ENCODE results near the gene LPP. TPM values are rescaled to one million over a fixed set of nuclear protein-coding genes. Genes with fewer than 3 reads are reported as not detected.
A peak's percentile ranks its signal among the peaks of the same experiment; 100 is the strongest.

The LPP gene
- total RNA-seq, 1 donor = 92.1 TPM

DNA sequence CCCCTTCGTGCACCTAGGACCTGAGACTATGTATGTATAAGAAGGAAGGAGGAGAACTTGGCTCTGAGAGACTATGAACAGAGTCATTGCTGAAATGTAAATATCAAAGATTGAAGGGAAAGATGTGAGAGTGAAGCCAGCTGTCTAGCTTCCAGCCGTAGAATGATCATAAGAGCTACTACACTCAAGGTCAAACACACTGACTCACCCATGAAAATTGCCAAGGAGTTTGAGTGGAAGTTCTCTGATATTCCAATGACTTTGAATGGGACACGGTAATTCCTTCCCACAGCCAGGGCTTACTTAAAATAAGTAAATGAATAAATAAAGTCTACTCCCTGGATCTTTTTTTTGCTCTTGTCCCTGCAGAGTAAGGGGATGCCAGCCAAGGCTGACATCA lies 618.9 kb downstream of the LPP start:
- DNase-seq (ENCODE audit: low read depth) = peak; percentile 91
- H3K4me3 ChIP-seq (ENCODE audit: low read depth, low read length) = no peak overlapping the region
- TF ChIP-seq, protein P1, sequence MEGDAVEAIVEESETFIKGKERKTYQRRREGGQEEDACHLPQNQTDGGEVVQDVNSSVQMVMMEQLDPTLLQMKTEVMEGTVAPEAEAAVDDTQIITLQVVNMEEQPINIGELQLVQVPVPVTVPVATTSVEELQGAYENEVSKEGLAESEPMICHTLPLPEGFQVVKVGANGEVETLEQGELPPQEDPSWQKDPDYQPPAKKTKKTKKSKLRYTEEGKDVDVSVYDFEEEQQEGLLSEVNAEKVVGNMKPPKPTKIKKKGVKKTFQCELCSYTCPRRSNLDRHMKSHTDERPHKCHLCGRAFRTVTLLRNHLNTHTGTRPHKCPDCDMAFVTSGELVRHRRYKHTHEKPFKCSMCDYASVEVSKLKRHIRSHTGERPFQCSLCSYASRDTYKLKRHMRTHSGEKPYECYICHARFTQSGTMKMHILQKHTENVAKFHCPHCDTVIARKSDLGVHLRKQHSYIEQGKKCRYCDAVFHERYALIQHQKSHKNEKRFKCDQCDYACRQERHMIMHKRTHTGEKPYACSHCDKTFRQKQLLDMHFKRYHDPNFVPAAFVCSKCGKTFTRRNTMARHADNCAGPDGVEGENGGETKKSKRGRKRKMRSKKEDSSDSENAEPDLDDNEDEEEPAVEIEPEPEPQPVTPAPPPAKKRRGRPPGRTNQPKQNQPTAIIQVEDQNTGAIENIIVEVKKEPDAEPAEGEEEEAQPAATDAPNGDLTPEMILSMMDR (IDR thresholded peaks at IDR 0.05; ENCODE audit: insufficient read depth, low read length) = no peak

DNA sequence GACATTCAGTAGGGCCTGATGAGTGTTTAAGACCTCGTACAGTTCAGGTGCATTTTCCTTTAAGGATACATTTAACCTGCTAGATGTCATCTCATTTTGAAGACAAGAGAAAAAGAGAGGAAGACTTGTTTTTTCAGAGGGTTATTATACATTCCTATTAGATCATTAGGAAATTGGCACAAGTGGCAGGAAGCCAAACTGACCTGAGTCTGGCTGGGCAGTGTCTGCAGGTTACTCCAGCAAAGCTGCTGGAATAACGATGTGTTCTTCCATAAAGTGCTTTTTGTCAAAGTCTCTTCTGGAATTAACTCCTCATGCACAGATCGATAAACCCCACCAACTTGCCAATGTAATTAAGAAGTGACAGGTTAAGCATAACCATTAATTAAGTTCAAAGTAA lies 621.5 kb downstream of the LPP start:
- no peak overlapping the region for H3K4me3 ChIP-seq (ENCODE audit: low read depth, low read length)
- DNase-seq (ENCODE audit: low read depth) = no peak
- TF ChIP-seq, protein P1 (IDR thresholded peaks at IDR 0.05; ENCODE audit: insufficient read depth, low read length) = no peak

DNA sequence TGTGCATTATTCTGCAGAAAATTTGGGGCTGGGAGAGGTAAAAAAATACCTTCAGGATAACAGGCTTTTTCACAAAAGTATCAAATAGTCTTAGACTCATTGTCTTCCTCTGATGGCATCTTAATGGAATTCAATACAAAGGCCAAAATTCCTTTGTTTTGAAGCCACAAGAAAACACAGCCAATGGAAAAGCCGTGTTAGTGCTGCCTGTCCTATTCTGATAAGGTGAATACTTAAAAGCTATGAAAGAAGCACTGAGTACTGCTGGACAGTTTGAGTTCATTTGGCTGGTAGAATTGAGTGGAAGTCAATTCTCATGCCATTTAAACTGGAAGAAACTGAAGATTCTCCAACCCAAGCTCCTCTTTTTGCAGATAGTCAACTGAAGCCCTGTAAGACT lies 622.5 kb downstream of the LPP start:
- DNase-seq (ENCODE audit: low read depth) = peak; percentile 83
- H3K4me3 ChIP-seq (ENCODE audit: low read depth, low read length) = no peak overlapping the region
- TF ChIP-seq, protein P1 (IDR thresholded peaks at IDR 0.05; ENCODE audit: insufficient read depth, low read length) = no peak

DNA sequence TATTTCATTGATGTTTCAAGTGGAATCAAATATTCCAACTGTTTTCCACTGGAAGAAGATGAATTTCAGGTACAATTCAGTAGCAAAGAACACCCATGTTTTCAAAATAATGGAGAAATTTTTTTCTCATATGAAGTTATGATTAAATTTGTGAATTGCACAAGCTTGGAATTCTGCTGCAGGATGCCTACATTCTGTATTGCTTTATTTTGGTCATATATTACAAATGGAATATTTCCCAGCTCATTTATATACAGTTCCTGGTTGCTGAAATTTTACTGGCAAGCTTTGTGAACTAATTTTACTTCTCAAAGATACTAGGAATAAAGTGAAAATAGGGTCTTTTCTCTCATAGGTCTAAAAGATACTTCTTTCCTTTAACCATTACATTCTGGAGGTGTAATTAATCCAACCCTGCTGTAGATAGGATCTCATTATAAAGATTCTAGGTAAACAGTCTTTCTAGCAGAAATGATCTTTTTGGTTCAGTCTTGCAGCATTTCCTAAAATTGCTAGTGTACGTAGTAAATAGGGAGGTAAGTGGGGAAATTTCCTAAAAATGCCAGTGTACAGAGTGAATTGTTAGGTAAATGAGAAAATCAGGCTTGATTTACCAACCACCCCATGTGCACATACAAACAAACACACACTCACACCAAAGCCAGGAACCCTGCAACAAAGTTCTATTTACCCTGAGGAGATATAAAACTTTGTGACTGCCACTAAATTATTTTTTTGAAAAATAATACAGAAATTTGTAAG lies 624.3 kb downstream of the LPP start:
- no peak for DNase-seq (ENCODE audit: low read depth)
- no peak overlapping the region for H3K4me3 ChIP-seq (ENCODE audit: low read depth, low read length)
- TF ChIP-seq, protein P1 (IDR thresholded peaks at IDR 0.05; ENCODE audit: insufficient read depth, low read length) = no peak

DNA sequence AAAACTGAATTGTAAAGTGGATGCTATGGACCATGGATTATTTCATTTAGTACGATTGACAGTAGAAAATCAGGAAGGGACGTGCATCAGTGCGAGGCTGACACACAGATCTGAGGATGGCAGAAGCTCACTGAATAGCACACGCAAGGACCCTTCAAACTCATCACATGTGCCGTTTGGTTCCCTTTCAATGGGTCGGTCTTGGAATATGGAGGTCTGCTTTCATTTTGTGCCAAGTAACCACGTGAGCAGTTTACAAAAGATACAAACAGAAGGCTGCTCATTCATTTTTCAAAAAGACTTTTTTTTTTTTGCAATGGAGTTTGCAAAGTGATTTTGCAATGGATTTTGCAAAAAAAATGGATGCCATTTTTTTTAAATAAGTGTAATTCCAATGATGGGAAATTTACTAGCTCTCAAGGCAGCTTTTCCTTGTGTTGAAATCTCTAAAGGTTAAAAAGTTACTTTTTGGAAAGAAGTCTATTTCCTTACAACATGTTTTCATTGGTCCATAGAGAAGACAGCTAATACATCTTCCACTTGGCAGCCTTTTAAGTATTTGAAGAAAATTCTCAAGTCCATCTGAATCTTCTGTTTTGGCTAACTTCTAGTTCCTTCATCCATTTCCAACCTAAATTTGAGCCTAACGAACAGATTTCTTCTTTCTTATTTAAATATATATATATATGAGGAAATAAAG lies 625.5 kb downstream of the LPP start:
- peak; percentile 85 for DNase-seq (ENCODE audit: low read depth)
- H3K4me3 ChIP-seq (ENCODE audit: low read depth, low read length) = no peak overlapping the region
- TF ChIP-seq, protein P1 (IDR thresholded peaks at IDR 0.05; ENCODE audit: insufficient read depth, low read length) = no peak

DNA sequence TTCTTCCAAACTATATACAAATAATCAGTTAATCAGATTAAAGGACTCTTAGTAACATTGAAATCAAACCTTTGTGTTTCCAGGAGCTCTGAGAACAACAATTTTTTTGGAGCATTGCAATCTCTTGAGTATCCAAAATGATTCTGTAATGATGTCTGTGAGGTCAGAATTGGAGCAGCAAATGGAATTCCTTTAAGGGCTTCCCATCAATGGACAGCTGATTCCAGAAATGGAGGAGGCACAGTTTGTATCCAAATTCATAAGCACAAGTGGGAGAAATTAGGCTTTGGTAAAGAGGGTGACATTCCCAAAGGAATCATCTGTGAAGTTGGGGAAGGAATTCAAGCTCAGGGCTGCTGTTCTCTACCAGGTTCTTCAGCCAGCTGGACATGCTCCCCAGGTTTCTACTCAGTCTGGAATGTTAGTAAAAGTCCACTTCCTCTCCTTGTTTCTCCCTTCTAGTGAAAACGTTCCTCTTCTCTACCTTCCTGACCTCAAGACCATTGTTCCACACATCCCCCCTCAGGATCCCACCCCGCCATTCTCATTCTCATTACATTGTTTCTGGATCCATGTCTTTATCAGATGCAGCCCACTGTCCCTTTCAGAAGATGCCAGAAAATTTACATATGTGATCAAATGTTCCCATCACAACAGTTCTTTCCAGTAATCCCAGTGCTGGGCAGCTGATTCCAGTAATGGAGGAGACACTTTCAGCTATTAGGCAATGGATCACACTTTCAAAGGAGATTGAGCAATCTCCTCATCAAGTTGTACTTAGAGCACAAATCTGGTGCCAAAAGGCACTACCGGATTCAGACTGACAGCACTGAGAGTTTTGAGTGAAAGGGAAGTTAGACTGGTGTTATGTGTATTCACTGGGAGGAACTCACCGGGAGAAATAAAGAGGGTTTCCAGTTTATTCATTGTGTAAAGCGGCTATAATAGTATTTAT lies 626.5 kb downstream of the LPP start:
- no peak overlapping the region for H3K4me3 ChIP-seq (ENCODE audit: low read depth, low read length)
- TF ChIP-seq, protein P1 (IDR thresholded peaks at IDR 0.05; ENCODE audit: insufficient read depth, low read length) = no peak
- peak; percentile 57 for DNase-seq (ENCODE audit: low read depth)

Measured in fibroblast of the aortic adventitia (primary cell).